OCI-LY7 (cell line): ENCODE data around the gene RBFOX1. TPM values are rescaled to one million over a fixed set of nuclear protein-coding genes. Genes with fewer than 3 reads are reported as not detected.

Source experiments
- BruUV-seq: library from RNA; stranded (reverse); fragments of 400-500 nt; replicated peaks from 2 replicates; lab custom pipeline; 2021; lab: Mats Ljungman, UMichigan
- CTCF ChIA-PET: fragments of 300-600 bp; sonication (Branson Sonifier 250); formaldehyde crosslinking; loops from one replicate; lab custom pipeline; 2022; ENCODE audit warnings: antibody characterized with exemption; ENCODE audit not compliant: unreplicated experiment; lab: Charles Lee
- POLR2A ChIA-PET: fragments of 300-600 bp; sonication (Branson Sonifier 250); formaldehyde crosslinking; loops from one replicate; lab custom pipeline; 2022; ENCODE audit warnings: antibody characterized with exemption; lab: Charles Lee
- DNase-seq: peaks from one replicate; pipeline ENCODE4 v3.0.0-alpha.2; 2015; ENCODE audit warnings: low spot score
- H2AFZ ChIP-seq: fragments of 200-600 bp; sonication (generic), shearing (Covaris generic); 2 replicates; pipeline ENCODE4 v1.6.1; 2014; ENCODE audit warnings: mild to moderate bottlenecking, antibody characterized with exemption, low read length, moderate library complexity
- H3K27ac ChIP-seq: fragments of 200-600 bp; sonication (generic); 2 replicates; pipeline ENCODE4 v1.5.1; 2014; ENCODE audit warnings: mixed run types, low read depth, mild to moderate bottlenecking, moderate library complexity, low read length, inconsistent platforms; ENCODE audit not compliant: poor library complexity, severe bottlenecking
- H3K36me3 ChIP-seq: fragments of 200-600 bp; sonication (generic); 2 replicates; pipeline ENCODE4 v1.6.1; 2014; ENCODE audit warnings: mild to moderate bottlenecking, antibody characterized with exemption, low read length, moderate library complexity, mixed read lengths; ENCODE audit not compliant: insufficient read depth
- H3K4me1 ChIP-seq: fragments of 200-600 bp; sonication (generic); 2 replicates; pipeline ENCODE4 v1.5.1; 2014; ENCODE audit warnings: mild to moderate bottlenecking, low read length; ENCODE audit not compliant: insufficient read depth, poor library complexity, severe bottlenecking
- H3K4me2 ChIP-seq: fragments of 200-600 bp; sonication (generic); 2 replicates; pipeline ENCODE4 v1.6.1; 2014; ENCODE audit warnings: mild to moderate bottlenecking, low read length
- H3K4me3 ChIP-seq: fragments of 200-600 bp; sonication (generic); 2 replicates; pipeline ENCODE4 v1.5.1; 2014; ENCODE audit warnings: mild to moderate bottlenecking, low read depth, low read length; ENCODE audit not compliant: poor library complexity, severe bottlenecking
- H3K79me2 ChIP-seq: fragments of 200-600 bp; sonication (generic); 2 replicates; pipeline ENCODE4 v1.6.1; 2016; ENCODE audit warnings: low read depth, mild to moderate bottlenecking, low read length, moderate library complexity, mixed read lengths; ENCODE audit not compliant: insufficient read depth
- H3K9me2 ChIP-seq: fragments of 200-600 bp; sonication (generic); 2 replicates; pipeline ENCODE4 v1.6.1; 2016; ENCODE audit warnings: mild to moderate bottlenecking, low read length, mixed read lengths; ENCODE audit not compliant: insufficient read depth
- H3K9me3 ChIP-seq: fragments of 200-600 bp; sonication (generic); 2 replicates; pipeline ENCODE4 v1.6.1; 2014; ENCODE audit warnings: mild to moderate bottlenecking, mixed run types, low read length, mixed read lengths
- H4K20me1 ChIP-seq: fragments of 200-600 bp; sonication (generic); 2 replicates; pipeline ENCODE4 v1.6.1; 2014; ENCODE audit warnings: mild to moderate bottlenecking, antibody characterized with exemption, low read length, moderate library complexity, mixed read lengths; ENCODE audit not compliant: insufficient read depth
- CTCF ChIP-seq: fragments of 200-600 bp; sonication (generic); conservative IDR thresholded peaks from 2 replicates; pipeline ENCODE4 v1.5.1; 2014; ENCODE audit warnings: mild to moderate bottlenecking, antibody characterized with exemption, low read length, moderate library complexity, mixed read lengths
- EZH2phosphoT487 ChIP-seq: fragments of 200-600 bp; sonication (generic); IDR thresholded peaks from 2 replicates; pipeline ENCODE4 v1.6.1; 2018; ENCODE audit warnings: low read depth, borderline replicate concordance, mild to moderate bottlenecking, mixed run types, antibody characterized with exemption, low read length, moderate library complexity, mixed read lengths
- intact Hi-C: fragments of 100-400 bp; cut with micrococcal nuclease; formaldehyde crosslinking; loops from one replicate; pipeline ENCODE4 v1.10.0; 2022; ENCODE audit not compliant: unreplicated experiment
- total RNA-seq, 2 experiments: library from RNA; depleted of rRNA in 1 of 2; stranded (reverse); fragments of >200 nt in 1 of 2; shearing (Covaris generic) in 1 of 2; gene quantifications; 2 replicates each; pipeline ENCODE4 v1.2.3, GENCODE V29; 2014 to 2022

The RBFOX1 gene
- total RNA-seq, 2 experiments from 2014 or later, result not detected

- DNase-seq, result no peak
- no peaks in the 10 kb centered on the region for H3K4me1 ChIP-seq
- no peaks in the 10 kb centered on the region for H3K9me2 ChIP-seq
- H3K4me2 ChIP-seq, result no peak overlapping the region
- TF ChIP-seq CTCF (no peak), EZH2phosphoT487 (no peak)
- H3K27ac ChIP-seq, result no peak overlapping the region
- no peak overlapping the region for H3K4me3 ChIP-seq
- H3K79me2 ChIP-seq, result no peaks in the 10 kb centered on the region
- no peaks in the 10 kb centered on the region for H4K20me1 ChIP-seq
- POLR2A ChIA-PET, result no interaction called here
- H3K36me3 ChIP-seq, result no peaks in the 10 kb centered on the region
- intact Hi-C loops, result no loop called here
- H3K9me3 ChIP-seq, result no peaks in the 10 kb centered on the region
- BruUV-seq, result no TSS peak
- CTCF ChIA-PET, result no interaction called here
- no peak overlapping the region for H2AFZ ChIP-seq
These were observed 18.2 kb downstream of the RBFOX1 start for GRCh38 chr16:7350806-7351205.

GRCh38 chr16:7351610-7352510 lies 19.2 kb downstream of the RBFOX1 start:
- BruUV-seq, result no TSS peak
- DNase-seq, result no peak
- H3K9me2 ChIP-seq, result no peaks in the 10 kb centered on the region
- intact Hi-C loops, result no loop called here
- H3K4me2 ChIP-seq, result no peak overlapping the region
- no peaks in the 10 kb centered on the region for H3K9me3 ChIP-seq
- ChIA-PET CTCF (no interaction called here), POLR2A (no interaction called here)
- no peak overlapping the region for H3K4me3 ChIP-seq
- H3K27ac ChIP-seq, result no peak overlapping the region
- no peaks in the 10 kb centered on the region for H3K4me1 ChIP-seq
- H3K36me3 ChIP-seq, result no peaks in the 10 kb centered on the region
- H4K20me1 ChIP-seq, result no peaks in the 10 kb centered on the region
- TF ChIP-seq CTCF (no peak), EZH2phosphoT487 (no peak)
- no peak overlapping the region for H2AFZ ChIP-seq
- no peaks in the 10 kb centered on the region for H3K79me2 ChIP-seq

- BruUV-seq, result no TSS peak
- H3K9me3 ChIP-seq, result no peaks in the 10 kb centered on the region
- no peaks in the 10 kb centered on the region for H3K79me2 ChIP-seq
- no peak overlapping the region for H3K4me3 ChIP-seq
- no peak for DNase-seq
- no peaks in the 10 kb centered on the region for H3K9me2 ChIP-seq
- no peaks in the 10 kb centered on the region for H3K4me1 ChIP-seq
- H3K27ac ChIP-seq, result no peak overlapping the region
- no peak for TF ChIP-seq EZH2phosphoT487
- no peak for TF ChIP-seq CTCF
- POLR2A ChIA-PET, result no interaction called here
- CTCF ChIA-PET, result no interaction called here
- H3K4me2 ChIP-seq, result no peak overlapping the region
- no peak overlapping the region for H2AFZ ChIP-seq
- no peaks in the 10 kb centered on the region for H3K36me3 ChIP-seq
- no peaks in the 10 kb centered on the region for H4K20me1 ChIP-seq
- intact Hi-C loops, result no loop called here
These were observed 23.1 kb downstream of the RBFOX1 start for GRCh38 chr16:7355758-7356157.
